SK-MEL-5 (cell line): ENCODE results near the gene DAPK1. TPM values are rescaled to one million over a fixed set of nuclear protein-coding genes. Genes with fewer than 3 reads are reported as not detected.

Source experiments
- DNase-seq: peaks from one replicate; pipeline ENCODE4 v3.0.0-alpha.2; 2016; ENCODE audit warnings: low read depth, low spot score
- in situ Hi-C: cut with HindIII; loops from 2 replicates; pipeline ENCODE4 v1.10.0; 2016; ENCODE audit warnings: low sequenced_read_pairs, high pct_unique_total_duplicates, low pct_unique_long_range_greater_than_20kb
- total RNA-seq: library from RNA; depleted of rRNA; stranded (reverse); fragments of >200 nt; shearing (Covaris generic); gene quantifications from 2 replicates; pipeline ENCODE4 v1.2.3, GENCODE V29; 2014

DAPK1 gene
- total RNA-seq, 1 experiment from 2014 or later, result 38.1 TPM

DNA sequence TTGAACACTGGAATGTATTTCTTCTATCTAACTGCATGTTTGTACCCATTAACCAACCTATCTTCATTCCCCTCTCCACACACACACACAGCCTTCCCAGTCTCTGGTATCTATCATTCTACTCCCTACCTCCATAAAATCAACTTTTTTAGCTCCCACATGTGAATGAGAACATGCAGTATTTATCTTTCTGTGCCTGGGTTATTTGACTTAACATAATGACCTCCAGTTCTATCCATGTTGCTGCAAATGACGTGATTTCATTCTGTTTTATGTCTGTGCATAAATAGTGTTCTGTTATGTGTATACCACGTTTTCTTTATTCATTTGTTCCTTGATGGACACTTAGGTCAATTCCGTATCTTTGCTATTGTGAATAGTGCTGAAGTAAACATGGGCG, 189.5 kb downstream of the DAPK1 start:
- no peak for DNase-seq
- in situ Hi-C loops, result no loop called here

DNA sequence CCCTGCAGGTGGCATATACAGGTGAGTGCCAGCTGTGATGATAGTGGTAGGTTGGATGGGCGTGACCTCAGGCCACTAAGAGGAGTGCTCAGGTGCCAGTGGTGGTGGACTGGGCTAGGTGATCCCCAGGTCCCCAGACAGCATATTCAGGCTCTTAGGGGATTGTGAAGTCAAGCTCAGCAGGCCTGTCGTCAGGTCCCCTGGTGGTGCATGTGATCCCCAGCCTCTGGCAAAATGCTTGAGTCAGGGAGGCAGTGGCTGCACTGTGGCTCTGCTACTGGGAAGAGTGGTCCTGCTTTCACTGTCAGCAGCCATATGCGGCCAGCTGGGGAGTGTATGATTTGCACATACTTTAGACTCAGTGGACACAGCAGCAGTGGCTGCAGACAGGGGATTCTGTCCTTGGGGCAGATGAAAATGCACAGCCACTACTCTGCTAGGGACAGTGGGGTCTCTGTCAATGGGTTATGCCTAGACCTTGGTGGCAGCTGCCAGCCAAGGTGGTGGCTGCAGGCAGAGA, 196.6 kb downstream of the DAPK1 start:
- in situ Hi-C loops, result no loop called here
- DNase-seq, result no peak

DNA sequence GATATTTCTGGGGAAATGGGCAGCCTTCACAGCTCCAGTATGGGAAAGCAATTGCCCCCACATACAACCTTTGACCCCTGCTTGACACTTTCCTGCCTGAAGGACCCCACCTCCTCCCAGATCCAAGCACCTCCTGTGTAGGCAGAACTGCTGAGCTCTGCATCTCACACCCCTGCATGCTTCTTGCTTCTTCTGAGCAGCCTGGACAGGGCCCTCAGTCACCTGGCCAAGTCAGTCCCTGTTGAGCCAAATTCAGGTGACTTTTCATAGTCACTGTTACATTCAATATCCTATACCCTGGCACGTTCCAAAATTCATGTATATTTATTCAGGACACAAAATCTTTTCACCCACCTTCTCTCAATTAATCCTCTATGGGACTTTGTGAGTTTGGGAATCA, 197.9 kb downstream of the DAPK1 start:
- in situ Hi-C loops, result no loop called here

GRCh38 chr9:87696641-87697040, 199.0 kb downstream of the DAPK1 start:
- in situ Hi-C loops, result no loop called here
- no peak for DNase-seq

More for the DNA sequence above, 197.9 kb downstream of the DAPK1 start:
- DNase-seq, result no peak

- in situ Hi-C loops, result no loop called here
Observed at GRCh38 chr9:87698069-87698809, 200.6 kb downstream of the DAPK1 start.

GRCh38 chr9:87699835-87700234, 202.2 kb downstream of the DAPK1 start:
- no peak for DNase-seq
- in situ Hi-C loops, result no loop called here

More at GRCh38 chr9:87698069-87698809, 200.6 kb downstream of the DAPK1 start:
- no peak for DNase-seq

- DNase-seq, result no peak
- in situ Hi-C loops, result no loop called here
Observed at GRCh38 chr9:87701491-87701890, 203.8 kb downstream of the DAPK1 start.

DNA sequence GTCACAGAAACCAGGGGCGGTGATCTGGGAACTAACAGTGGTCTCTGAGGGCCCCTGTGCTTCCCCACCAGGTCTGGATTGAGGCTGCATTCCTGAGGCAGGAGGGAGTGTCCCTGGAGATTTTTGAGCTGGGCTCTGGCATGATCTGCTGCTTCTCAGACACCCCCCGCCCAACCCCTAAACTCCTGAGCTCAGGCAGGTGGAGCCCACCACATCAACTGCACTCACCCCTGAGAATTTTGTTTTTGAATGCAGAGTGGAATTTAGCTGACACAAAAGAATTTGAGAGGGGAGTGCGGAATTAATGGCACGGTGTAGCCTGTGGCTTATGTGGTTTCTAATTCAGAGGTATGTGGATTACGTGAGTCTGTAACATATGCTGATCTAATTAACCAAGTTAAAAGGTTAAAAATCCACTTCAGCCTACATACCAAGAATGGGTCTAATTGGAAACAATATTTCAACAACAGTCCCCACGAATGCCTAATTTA, 204.3 kb downstream of the DAPK1 start:
- no peak for DNase-seq
- in situ Hi-C loops, result no loop called here

GRCh38 chr9:87702921-87703320, 205.3 kb downstream of the DAPK1 start:
- DNase-seq, result no peak
- in situ Hi-C loops, result no loop called here

DNA sequence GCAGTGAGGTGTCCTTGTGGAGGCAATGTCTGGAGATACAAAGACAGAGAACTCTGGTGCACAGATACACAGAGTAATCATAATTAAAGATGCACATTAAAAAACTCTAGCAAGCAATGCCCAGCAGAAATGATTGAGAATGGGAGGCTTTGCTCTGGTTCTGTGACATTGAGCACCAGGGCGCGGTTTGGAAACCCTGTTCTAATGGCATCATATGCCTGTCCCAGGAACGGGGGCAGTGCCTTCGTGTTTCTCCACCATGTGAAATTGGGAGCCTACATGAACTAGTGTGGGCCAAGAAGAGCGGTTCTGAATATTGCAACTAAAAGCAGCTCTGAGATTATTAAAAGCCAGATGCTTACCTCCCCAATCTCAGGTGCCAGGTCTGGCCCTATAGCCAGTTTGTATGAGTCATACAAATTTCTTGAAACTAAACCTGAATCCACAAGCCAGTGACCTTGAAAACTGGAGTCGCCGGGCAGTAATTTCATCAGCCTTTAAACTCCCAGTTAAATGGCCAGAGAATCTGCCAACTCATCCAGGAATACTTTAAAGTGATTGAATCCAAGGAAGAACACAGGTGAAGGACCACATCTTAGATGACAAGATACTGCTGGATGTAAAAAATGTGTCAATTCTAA, 206.1 kb downstream of the DAPK1 start:
- in situ Hi-C loops, result no loop called here
- DNase-seq, result no peak

GRCh38 chr9:87704342-87704741, 206.7 kb downstream of the DAPK1 start:
- in situ Hi-C loops, result no loop called here
- no peak for DNase-seq

GRCh38 chr9:87706066-87706739, 208.5 kb downstream of the DAPK1 start:
- no peak for DNase-seq
- in situ Hi-C loops, result no loop called here

DNA sequence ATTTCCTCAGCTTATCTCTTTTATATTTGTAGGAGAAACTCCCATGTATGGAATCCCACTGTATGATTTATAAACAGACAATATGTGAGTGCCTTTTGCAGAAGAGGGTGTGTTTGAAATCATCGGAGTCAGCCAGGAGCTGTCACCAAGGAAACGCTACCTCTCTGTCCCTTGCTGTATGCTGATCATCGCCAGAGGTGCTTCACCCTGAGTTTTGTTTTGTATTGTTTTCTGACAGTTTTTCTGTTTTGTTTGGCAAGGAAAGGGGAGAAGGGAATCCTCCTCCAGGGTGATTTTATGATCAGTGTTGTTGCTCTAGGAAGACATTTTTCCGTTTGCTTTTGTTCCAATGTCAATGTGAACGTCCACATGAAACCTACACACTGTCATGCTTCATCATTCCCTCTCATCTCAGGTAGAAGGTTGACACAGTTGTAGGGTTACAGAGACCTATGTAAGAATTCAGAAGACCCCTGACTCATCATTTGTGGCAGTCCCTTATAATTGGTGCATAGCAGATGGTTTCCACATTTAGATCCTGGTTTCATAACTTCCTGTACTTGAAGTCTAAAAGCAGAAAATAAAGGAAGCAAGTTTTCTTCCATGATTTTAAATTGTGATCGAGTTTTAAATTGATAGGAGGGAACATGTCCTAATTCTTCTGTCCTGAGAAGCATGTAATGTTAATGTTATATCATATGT, 210.3 kb downstream of the DAPK1 start:
- in situ Hi-C loops, result no loop called here
- no peak for DNase-seq

GRCh38 chr9:87708546-87708945, 210.9 kb downstream of the DAPK1 start:
- no peak for DNase-seq
- in situ Hi-C loops, result no loop called here

DNA sequence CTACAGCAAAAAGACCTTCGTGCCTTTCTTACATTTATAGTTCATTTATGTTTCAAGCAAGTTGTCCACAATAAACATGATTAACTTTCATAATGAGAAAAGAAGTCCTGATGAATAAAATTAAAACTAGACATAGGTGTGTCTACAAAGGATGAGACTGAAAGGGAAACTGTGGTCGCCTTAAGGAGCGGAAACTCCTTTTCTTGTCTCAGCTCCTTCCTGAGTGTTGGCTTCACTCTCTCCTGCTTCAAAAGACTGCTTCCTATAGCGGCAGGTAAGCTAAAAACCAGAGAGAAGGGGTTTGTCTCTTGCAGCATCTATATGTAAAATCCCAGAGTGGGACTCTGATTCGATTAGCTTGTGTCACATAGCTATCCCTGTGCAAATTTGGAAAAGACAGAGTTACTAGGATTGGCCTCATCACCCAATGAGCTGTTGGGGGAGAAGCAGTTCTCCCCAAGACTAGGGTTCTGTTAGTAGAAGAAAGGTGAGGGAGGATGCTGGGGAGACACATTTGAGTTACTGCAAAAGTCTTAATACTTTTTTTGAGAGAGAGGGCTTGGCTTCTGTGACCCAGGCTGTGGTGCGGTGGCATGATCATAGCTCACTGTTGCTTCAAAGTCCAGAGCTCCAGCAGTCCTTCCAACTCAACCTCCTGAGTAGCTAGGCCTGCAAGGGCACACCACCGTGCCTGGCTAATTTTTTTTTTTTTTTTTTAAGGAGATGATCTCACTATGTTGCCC, 211.5 kb downstream of the DAPK1 start:
- in situ Hi-C loops, result no loop called here
- DNase-seq, result no peak

GRCh38 chr9:87710443-87710842, 212.8 kb downstream of the DAPK1 start:
- in situ Hi-C loops, result no loop called here
- DNase-seq, result no peak
